ENCODE data around the gene WRNIP1.

The WRNIP1 gene

DNA sequence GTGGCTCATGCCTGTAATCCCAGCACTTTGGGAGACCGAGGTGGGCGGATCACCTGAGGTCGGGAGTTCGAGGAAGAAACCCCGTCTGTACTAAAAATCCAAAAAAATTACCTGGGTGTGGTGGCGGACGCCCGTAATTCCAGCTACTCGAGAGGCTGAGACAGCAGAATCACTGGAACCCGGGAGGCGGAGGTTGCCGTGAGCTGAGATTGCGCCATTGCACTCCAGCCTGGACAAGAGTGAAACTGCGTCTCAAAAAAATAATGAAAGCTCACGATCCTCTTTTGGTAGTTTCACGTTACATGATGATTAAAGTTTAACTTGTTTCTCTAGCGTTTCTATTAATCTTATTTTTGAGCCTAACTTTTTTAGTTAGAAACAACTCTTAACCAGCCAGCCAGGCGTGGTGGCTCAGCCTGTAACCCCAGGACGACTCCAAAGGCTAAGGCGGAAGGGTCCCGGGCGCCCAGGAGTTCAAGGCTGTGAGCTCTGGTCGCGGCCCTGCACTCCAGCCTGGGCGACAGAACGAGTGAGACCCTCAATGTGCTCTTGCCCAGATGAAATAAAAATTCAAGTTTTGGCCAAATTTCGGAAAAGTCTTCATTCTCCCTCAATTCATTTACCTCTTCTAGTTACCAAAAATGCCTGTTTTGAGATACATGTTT, 1.2 kb upstream of the WRNIP1 start:
- DNase-seq = no peak

GRCh38 chr6:2764610-2765165, 505 bp upstream of the WRNIP1 start:
- peak; percentile 68 for DNase-seq

DNA sequence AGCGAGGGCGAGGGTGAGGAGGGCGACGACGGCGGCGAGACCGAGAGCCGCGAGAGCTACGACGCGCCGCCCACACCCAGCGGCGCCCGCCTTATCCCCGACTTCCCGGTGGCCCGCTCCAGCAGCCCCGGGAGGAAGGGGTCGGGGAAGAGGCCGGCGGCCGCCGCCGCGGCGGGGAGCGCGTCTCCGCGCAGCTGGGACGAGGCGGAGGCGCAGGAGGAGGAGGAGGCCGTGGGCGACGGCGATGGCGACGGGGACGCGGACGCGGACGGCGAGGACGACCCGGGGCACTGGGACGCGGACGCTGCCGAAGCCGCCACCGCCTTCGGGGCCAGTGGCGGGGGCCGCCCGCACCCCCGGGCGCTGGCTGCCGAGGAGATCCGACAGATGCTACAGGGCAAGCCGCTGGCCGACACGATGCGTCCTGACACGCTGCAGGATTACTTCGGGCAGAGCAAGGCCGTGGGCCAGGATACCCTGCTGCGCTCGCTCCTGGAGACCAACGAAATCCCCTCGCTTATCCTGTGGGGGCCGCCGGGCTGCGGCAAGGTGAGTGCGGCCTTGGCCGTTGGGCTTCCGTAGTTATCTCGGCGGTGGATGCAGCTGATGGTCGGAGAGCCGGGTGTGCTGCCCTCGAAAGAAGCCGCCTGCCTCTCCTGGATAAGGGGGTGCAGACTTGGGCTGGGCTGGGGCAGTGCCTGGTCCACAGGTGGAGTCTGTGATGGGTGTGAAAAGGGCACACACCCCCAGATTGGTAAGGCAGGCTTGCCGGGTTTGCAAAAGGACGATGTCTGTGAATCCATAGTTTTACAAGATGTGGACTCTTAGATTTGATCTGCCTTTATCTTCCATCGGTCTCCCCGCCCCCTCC, 938 bp downstream of the WRNIP1 start:
- DNase-seq = peak; percentile 47

- no peak for DNase-seq
Measured at GRCh38 chr6:2766767-2767656, 1.8 kb downstream of the WRNIP1 start.

DNA sequence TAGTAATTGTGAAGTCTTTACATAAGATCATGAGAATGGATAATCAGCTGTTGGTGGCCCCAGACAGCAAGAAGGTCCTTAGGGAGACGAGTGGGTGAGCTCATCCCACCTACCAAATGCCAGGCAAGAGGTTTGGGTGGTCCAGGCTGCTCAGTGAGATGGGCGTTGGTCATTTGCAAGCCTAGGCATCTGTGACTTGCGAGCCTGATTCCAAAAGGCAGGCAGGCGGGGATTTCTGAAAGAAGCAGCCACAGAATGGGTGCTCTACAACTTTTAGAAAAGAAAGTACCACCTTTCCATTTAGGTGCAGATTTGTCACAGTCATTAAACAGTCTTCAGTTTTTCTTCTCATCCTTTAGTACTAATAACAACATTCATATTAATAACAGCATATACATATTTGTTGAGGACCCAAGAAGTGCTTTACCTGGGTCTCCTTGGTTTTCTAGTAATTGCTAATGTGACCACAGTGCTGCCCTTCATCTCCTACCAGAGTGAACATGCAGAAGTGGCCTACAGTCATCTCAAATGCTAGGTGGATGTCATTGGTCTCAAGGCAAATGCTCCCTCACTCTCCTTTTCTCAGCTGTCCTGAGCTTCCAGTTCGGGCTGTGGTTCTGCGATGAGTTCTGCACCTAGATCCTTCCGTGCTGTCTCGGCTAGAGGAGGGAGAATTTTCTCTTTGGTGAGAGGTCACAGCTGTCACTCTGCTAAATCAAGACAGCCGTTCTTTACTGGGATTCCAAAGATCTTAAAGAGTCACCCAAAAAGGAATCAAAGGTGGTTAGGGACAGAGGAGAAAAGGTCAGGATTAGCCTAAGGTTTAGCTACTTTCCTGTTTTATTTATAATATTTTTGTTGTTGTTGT, 2.7 kb downstream of the WRNIP1 start:
- no peak for DNase-seq

- no peak for DNase-seq
Measured at GRCh38 chr6:2768696-2769095, 3.5 kb downstream of the WRNIP1 start.

GRCh38 chr6:2770171-2770570, 5.0 kb downstream of the WRNIP1 start:
- no peak for DNase-seq

DNA sequence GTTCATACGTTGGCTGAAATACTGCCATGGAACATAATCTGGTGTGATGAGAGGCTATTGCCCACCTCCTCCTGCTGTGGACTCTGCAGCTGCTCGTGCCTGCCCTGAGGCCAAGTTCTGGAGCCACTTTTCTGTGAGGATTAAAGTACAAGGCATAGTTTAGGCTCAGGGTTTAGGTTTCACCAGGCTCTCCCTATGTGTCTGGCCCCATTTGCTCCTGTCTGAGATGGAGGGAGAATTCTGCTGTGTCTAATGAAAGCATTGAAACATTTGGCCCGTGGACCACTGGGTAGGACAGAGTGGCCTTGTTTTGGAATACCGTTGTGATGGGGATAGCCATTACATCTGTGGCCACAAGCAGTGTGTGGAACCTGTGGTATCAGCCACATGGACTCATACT, 5.9 kb downstream of the WRNIP1 start:
- no peak for DNase-seq

GRCh38 chr6:2772840-2773239, 7.6 kb downstream of the WRNIP1 start:
- DNase-seq = no peak

- DNase-seq = no peak
Measured at GRCh38 chr6:2773449-2773848, 8.3 kb downstream of the WRNIP1 start.

- DNase-seq = no peak
Measured at GRCh38 chr6:2775003-2775402, 9.8 kb downstream of the WRNIP1 start.

- no peak for DNase-seq
Measured at GRCh38 chr6:2777249-2777648, 12.1 kb downstream of the WRNIP1 start.

DNA sequence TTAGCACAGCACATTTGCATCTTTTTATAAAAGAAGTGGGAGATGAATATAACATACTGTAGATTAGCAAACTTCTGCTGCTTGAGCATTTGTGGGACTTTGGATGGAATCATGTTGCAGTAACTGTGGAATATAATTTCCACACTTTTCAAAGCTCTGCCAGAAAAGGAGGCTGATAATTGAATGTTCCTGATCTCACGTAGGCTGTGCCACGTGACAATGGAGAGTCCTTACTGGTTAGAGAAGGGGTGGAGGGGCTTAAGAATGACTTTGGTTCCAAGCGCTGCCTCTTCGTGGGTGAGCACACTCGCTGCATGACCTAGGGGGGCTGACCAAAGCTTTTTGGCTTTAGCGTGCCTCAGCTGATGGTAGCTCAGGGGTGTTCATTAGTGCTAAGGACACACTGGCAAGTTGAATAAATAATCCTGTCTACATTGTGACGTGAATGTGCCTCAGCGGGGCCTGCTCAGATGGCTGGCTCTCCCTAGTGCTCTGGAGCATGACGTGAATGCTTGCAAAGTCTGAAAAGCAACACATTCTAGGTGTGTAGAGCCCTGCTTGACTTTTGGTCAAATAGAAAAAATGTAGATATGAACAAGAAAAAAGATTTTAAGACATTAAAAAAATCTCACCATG, 15.0 kb downstream of the WRNIP1 start:
- DNase-seq = no peak

GRCh38 chr6:2781685-2782355, 16.6 kb downstream of the WRNIP1 start:
- no peak for DNase-seq

DNA sequence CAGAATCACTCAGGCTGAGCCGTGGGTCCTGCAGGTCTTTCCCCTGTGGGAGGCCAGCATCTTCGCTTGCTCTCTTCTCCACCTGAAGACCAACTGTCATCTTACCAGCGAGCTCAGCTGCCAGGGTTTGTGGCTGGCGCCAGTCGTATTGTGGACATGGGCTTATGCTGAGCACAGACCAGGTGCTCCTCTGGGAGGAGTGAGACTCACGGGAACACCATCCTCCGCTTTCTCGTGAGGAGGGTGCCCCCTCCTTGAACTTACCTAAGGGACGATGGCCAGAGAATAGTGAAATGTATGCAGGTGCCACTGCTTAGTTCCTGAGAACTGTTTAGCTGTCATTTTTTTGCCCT, 17.1 kb downstream of the WRNIP1 start:
- DNase-seq = no peak

DNA sequence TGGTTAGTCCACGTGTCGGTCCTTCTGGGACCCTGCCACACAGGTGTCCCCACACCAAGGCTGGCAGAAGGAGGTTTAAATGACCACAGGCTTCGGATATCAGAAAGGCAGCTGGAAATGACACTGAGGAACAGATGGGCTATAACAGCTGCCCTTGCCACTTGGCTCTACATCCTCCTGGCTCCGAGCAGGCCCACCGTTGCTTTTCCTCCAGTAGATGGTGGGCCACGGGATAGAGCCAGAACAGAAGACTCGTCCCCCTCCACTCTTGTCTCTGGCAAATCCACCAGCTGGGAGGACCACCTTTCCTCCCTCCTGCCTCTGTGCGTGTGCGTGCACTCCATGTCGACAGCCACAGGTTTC, 17.6 kb downstream of the WRNIP1 start:
- DNase-seq = no peak

- no peak for DNase-seq
Measured at GRCh38 chr6:2783188-2783963, 18.2 kb downstream of the WRNIP1 start.

DNA sequence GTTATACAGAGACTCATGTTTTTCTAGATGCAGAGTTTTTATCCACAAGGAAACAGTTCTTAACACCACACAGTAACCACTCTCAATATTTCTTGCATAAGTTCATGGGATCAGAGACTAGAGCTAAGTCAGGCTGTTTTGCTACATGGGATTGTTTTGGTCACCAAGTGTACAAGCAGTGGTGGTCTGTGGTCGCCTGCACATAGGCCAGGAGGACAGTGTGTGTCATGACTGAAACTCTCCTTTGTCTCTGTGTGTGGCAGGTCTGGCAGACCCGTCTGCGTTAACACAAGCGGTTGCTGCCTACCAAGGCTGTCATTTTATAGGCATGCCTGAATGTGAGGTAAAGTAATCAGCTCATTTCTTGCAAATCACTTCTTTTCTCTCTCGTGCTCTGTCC, 18.9 kb downstream of the WRNIP1 start:
- DNase-seq = no peak

DNA sequence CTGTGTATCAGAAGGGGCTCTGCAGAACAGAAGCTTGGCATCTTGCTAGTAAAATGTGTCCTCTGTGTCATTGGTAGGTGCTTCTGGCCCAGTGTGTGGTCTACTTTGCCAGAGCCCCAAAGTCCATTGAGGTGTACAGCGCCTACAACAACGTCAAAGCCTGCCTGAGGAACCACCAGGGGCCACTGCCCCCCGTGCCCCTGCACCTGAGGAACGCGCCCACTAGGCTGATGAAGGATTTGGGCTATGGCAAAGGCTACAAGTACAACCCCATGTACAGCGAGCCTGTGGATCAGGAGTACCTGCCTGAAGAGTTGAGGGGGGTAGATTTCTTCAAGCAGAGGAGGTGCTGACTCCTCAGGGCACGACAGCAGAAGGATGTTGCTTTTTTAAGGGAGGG, 19.7 kb downstream of the WRNIP1 start:
- no peak for DNase-seq

DNA sequence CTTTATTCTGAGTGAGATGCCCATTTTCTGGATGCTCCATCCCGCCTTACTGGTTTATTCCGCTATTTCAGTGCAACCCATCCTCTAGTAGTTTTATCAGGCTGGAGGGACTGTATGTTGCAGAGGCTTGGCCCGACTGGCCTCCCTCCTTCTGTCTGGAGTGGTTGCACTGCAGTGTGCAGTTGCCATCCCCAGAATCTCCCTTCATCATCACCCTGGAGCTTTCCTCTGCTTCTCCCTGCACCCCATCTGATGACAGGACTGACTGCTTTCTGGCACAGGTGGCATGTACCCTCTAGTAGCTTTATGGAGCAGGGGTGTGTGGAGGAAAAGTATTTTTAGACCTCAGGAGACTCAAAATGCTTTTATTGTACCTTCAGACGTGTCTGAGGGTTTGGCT, 21.1 kb downstream of the WRNIP1 start:
- no peak for DNase-seq

Measured in stimulated activated CD4-positive, alpha-beta T cell treated with anti-CD3 and anti-CD28 coated beads, Interleukin-4, amount 100 ng/mL, for 24 hours (primary cell).